HG03039 (cell line): ENCODE results near the gene SMYD3.

Source experiments
- ATAC-seq: cut with Tn5 transposase; IDR thresholded peaks from one replicate; pipeline ENCODE4 v1.9.1; 2021; ENCODE audit warnings: mild to moderate bottlenecking, moderate library complexity; ENCODE audit not compliant: unreplicated experiment

SMYD3 gene

GRCh38 chr1:246281195-246281594 lies 225.9 kb downstream of the SMYD3 start:
- no peak for ATAC-seq

- ATAC-seq, result no peak
These were observed 226.5 kb downstream of the SMYD3 start for GRCh38 chr1:246280551-246280950.

- ATAC-seq, result no peak
These were observed 227.7 kb downstream of the SMYD3 start for GRCh38 chr1:246279402-246279801.

- no peak for ATAC-seq
These were observed 228.7 kb downstream of the SMYD3 start for GRCh38 chr1:246278371-246278770.

GRCh38 chr1:246275036-246275435 lies 232.0 kb downstream of the SMYD3 start:
- ATAC-seq, result no peak

- no peak for ATAC-seq
These were observed 232.9 kb downstream of the SMYD3 start for GRCh38 chr1:246274186-246274585.

- no peak for ATAC-seq
These were observed 235.6 kb downstream of the SMYD3 start for GRCh38 chr1:246271516-246271915.

- ATAC-seq, result no peak
These were observed 236.8 kb downstream of the SMYD3 start for GRCh38 chr1:246270236-246270635.

GRCh38 chr1:246269466-246269865 lies 237.6 kb downstream of the SMYD3 start:
- no peak for ATAC-seq

GRCh38 chr1:246267896-246268295 lies 239.2 kb downstream of the SMYD3 start:
- ATAC-seq, result no peak

- ATAC-seq, result no peak
These were observed 239.7 kb downstream of the SMYD3 start for GRCh38 chr1:246267426-246267825.

- ATAC-seq, result no peak
These were observed 241.6 kb downstream of the SMYD3 start for GRCh38 chr1:246265481-246265880.

- no peak for ATAC-seq
These were observed 244.8 kb downstream of the SMYD3 start for GRCh38 chr1:246262281-246262680.

- ATAC-seq, result no peak
These were observed 245.4 kb downstream of the SMYD3 start for GRCh38 chr1:246261639-246262038.

- no peak for ATAC-seq
These were observed 248.8 kb downstream of the SMYD3 start for GRCh38 chr1:246258250-246258649.

GRCh38 chr1:246255773-246256172 lies 251.3 kb downstream of the SMYD3 start:
- ATAC-seq, result no peak

- ATAC-seq, result no peak
These were observed 252.2 kb downstream of the SMYD3 start for GRCh38 chr1:246254854-246255253.

- ATAC-seq, result no peak
These were observed 260.6 kb downstream of the SMYD3 start for GRCh38 chr1:246246430-246246829.

GRCh38 chr1:246245541-246245940 lies 261.5 kb downstream of the SMYD3 start:
- no peak for ATAC-seq

- no peak for ATAC-seq
These were observed 275.0 kb downstream of the SMYD3 start for GRCh38 chr1:246232126-246232525.

- ATAC-seq, result no peak
These were observed 281.0 kb downstream of the SMYD3 start for GRCh38 chr1:246226041-246226440.

GRCh38 chr1:246221485-246222255 lies 285.4 kb downstream of the SMYD3 start:
- ATAC-seq, result no peak

- no peak for ATAC-seq
These were observed 286.5 kb downstream of the SMYD3 start for GRCh38 chr1:246220495-246221065.
